Suppressor macrophage treated with lipopolysaccharide for 4 hours (primary cell): ENCODE results near the gene CACNA2D2.

Source experiments
- DNase-seq: peaks from one replicate; pipeline ENCODE4 v3.0.0-alpha.2; 2020

Gene CACNA2D2

GRCh38 chr3:50493623-50494022 is 9.8 kb downstream of the CACNA2D2 start:
- DNase-seq, result no peak

GRCh38 chr3:50493086-50493485 is 10.3 kb downstream of the CACNA2D2 start:
- no peak for DNase-seq

DNA sequence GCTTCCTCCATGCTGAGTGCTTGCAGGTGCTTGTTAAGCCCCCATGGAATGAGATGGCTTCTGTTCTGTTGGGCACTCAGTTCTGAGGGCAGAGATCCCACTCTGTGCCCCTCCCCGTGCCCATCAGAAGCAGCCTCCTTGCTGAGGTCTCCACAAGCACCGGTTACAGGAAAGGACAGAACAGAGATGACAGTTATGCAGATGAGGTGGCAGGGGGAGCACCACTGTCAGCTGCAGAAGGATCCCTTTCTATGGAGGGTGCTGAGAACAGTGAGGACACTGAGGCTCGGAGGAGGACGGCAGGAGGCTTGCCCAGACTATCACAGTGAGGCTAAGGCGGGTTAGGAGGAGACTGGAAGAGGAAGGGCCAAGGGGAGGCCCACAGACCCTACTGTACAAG is 12.4 kb downstream of the CACNA2D2 start:
- DNase-seq, result no peak

DNA sequence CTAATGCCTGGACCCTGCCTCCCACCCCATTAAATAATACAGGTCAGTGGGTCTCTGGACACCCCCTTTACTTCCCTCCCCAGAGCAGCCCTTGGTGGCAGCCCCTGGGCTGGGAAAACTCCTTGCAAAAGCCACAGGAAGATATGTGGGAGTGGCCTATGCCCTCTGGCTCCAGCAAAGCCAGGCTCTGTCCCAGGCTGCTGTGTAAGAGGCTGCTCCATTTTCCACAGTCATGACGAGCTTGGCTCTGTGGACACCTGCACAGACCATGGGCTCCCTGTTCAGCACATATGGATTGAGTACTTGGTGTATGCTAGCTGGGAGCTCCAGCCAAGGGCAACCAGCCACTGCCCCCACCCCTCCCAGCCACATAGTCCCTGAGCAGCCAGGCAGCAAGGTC is 13.0 kb downstream of the CACNA2D2 start:
- no peak for DNase-seq

DNA sequence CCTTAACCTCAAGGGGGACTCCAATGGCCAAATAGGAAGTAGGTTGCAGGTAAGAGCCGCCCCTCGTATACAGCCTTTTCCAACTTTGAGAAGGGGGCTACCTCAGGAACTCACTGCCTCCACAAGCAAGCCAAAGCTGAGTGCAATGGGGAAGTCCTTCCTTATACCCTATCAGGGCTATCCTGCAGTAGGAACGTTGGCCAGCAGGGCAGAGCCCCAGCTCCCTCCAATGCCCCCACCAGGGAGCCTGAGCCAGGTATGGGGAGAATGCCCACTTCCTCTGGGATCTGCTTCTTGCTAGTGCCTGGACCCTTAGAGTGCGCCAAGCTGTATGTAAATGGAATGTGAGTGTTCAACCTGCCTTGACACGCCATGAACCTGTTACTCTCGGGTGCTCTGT is 16.3 kb downstream of the CACNA2D2 start:
- DNase-seq, result no peak

GRCh38 chr3:50486219-50486888 is 17.1 kb downstream of the CACNA2D2 start:
- DNase-seq, result no peak

DNA sequence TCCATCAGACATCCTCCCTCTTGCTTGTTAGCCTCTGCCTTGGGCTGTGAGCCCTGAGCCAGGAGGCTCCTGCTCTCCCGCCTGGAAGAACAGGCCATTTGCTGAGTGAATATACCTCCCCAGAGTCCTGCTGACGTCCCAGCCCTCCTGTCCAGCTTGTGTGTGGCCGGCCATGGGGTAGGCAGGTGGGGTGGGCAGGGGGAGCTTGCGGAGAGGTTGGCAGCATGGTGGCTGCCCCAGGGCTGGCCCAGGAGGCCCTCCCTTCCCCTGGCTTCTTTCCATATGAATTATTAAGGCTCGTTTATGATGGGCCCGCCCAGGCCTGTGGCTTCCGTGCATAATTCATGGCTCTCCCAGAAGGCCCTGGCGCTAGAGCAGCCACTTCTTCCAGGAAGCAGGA is 18.7 kb downstream of the CACNA2D2 start:
- no peak for DNase-seq

- DNase-seq, result no peak
These were observed 20.1 kb downstream of the CACNA2D2 start for GRCh38 chr3:50483374-50483773.

DNA sequence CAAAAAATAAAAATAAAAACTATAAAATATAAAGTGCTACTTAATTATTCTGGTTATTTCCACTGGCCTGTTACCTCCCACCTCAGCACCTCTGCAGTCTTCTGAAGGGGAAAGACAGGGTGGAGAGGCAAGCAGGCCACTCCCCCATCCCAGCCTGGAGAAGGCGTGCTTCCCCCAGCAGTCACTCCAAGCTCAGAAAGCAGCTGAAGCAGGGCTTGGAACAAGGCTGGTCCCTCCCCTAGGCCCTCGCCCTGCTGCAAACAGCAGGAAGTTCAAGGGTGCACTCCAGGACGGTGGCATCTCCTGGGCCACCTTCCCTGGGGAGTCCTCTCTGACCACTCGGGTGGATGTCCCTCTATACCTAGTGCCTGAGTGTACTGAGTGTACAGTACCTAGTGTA is 21.4 kb downstream of the CACNA2D2 start:
- DNase-seq, result no peak

DNA sequence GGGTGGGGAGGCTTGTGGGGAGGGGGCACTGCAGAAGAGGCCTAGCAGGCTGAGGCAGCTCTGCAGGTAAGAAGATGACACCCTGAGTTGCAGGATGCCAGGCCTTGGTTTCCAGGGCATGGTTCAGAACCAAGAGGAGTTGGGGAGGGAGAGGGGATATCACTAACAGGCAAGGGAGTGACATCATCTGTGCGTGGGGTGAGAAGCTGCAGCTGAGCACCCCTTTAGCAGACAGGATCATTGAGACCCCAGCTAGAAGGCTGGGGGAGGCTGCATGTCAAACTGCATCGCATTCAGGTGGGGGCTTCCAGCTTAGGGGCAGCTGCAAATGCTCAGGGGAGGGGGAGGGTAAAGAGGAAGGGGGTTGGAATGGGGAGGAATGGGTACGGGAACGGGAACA is 23.0 kb downstream of the CACNA2D2 start:
- no peak for DNase-seq

- no peak for DNase-seq
These were observed 23.9 kb downstream of the CACNA2D2 start for GRCh38 chr3:50479523-50479922.

DNA sequence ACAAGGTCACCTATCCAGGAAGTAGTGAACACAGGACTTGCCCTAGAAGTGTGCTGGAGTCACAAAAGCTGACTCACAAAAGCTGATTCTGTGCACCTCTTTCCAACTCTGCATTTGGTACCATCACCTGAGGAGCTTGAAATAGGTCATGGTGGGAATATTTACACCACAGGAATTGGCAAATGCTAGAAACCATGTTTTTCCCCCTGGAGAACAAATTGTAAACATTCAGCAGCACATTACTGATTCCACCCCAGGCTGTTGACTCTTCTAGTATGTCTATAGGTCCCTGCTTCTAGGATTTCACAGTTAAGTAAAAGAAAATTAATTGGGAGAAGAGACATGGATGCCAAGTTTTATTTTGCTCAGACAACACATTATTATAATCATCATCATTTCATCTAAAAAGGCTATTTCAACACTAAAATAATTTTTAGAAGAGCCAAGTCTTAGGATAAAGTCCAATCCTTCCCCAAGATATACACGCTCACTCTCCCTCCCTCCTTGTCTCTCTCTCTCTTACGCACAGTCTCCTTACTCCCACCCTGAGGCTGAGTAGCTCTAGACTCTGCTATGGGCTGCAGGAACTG is 24.7 kb downstream of the CACNA2D2 start:
- no peak for DNase-seq

DNA sequence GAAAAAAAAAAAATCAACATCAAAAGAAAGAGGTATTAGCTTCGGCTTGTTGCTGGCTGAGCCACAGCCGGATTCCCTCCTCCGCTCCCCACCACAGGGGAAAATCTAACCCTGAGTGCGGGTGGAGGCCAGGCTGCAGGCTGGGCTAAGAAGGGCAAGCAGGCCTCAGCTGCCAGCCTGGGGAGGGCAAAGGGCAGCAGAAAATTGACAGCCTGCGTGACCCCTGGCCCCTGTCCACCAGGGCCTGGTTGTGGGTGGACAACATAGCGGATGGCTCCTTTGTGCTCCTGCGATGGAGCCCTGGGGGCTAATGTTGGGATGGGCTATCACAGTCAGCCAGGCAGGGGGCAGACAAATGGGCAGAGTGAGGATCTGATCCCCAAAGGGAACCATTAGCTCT is 25.4 kb downstream of the CACNA2D2 start:
- DNase-seq, result no peak

DNA sequence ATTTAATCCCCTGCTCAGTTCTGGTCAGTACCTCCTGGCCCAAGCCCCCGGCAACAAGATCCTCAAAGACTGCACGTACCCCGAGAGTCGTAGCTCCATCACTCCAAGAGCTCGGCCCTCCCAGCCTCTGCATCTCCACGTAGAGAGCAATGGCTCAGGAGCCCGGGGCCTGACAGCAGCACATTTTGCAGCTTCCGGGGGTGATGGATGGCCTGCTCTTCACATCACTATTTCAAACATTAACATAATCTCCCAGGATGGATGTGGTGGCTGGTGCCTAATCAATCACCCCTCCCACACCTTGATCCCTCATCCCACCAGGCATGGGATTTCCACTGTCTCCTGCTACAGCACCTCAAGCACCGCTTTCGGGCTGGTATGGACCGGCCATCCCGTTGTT is 28.1 kb downstream of the CACNA2D2 start:
- DNase-seq, result no peak

DNA sequence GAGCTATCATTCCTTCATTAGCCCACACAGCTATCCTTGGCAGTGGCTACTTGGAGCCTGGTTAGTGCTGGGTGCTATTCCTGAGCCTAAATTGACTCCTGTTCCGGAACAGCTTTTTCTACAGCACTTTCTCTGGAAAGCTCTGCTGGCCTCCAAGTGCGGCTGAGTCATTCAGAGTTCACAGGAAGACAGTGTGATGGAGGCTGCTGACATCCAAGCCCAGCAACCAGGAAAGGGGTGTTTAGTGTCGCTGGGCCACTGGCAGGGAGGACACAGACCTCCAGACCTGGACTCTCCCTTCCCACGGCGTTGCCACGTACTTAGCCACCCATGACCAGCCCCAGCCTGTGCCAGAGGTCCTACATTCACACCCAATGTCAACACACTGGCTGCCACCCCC is 28.7 kb downstream of the CACNA2D2 start:
- DNase-seq, result no peak

GRCh38 chr3:50473768-50474167 is 29.7 kb downstream of the CACNA2D2 start:
- DNase-seq, result no peak

DNA sequence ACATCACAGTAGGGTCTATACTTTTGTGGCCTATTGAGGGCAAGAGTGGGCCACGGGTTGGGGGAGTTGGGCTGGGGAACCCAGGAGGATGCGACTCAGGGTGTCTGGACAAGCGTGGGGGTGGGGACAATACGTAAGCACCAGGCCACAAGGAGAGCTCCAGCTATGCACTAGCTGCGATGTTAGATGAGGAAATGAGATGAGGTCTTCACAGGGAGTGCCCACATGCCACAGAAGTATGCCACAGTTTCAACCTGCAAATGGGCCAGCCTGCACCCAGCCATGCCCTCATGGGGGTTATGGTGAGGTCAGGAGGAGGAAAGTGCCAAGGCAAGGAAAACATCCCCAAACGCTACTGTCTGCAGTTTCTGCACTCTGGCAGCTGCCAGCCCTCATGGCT is 30.5 kb downstream of the CACNA2D2 start:
- no peak for DNase-seq

DNA sequence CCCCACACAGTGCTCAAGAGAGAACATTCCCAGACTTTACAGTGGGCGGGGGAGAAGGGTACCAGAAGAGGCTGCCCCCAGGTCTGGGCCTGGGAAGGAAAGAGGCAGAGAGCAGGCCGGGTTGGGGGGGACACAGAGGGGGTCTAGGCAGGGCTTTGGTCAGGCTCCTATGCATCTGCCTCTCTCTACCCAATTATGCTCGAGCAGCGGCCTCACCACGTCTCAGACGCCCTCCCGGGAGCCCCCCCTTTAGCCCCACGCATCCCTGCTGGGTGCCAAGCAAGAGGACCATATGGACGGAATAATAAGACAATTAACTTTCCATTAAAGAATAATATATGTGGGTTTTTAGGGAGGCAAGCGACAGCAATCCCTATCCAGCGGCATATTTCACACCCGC is 32.8 kb downstream of the CACNA2D2 start:
- no peak for DNase-seq

DNA sequence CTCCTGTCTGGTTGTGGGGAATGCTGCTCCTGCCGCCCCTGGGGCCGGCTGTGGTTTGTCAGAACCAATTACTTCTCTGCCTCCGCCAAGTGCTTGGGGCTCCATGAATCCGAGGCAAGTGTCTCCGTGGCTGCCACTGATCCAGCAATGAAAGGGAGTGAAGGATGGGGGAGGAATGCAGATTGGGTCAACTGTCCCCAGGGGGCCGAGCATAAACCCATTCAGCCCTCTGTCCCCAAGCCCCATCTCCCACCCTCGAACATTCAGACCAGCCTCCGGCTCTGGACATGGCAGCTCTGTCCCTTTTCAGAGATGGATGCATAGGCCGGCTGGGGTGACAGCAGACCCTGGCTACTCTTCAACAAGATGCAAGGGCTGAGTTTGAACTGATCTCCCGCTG is 35.5 kb downstream of the CACNA2D2 start:
- DNase-seq, result no peak

DNA sequence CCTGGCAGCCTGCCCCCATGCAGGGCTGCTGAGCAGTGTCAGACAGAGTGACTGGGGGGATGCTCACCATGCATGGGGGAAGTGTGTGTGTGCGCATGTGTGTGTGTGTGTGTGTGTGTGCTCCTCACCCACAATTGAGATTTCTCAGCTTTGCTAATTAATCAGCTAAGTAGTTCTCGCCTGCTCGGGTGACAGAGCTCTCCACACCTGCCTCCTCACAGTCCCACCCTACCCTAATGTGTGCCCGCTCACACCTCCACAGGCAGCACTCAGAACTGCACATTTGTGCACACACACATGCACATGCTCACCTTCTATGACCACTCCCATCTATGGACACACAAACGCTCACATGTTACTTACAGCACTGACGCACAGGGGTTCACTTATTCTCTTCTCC is 37.3 kb downstream of the CACNA2D2 start:
- no peak for DNase-seq

GRCh38 chr3:50464569-50464968 is 38.9 kb downstream of the CACNA2D2 start:
- no peak for DNase-seq

DNA sequence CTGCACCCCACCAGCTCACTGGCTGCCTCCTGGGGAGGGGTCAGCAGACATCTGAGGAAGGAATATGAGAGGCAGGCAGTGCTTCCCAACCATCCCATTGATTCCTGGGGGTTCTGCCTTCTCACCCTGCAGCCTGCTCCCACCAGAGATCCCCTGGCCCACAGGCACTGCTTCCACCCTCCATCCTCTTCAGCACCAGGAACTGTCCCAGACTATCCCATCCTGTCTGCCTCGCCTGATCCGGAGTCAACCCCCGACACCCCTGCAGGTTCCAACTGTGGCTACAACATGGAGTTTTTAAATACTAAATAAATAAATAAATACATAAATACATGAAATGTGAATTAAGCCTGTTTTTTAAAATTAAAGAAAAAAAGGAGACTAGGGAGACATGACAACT is 43.6 kb downstream of the CACNA2D2 start:
- DNase-seq, result no peak

DNA sequence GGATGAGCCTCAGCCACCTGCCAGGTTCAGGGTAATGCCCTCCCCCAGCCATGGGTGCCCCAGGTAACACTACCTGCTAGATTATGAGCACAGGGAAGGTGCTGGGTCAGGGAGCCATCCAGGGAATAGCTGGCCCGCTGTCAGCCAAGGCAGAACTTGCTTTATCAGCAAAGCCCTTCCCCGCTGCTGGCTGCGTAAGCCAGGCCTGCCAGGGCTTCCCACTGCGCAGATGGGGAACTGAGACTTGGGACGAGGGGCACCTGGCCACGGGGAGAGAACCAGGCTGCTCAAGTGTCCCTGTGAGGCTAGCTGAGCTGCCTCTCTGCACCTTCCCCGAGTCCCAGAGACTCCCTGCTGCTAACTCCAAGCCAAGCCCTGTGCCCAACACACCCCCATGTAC is 45.4 kb downstream of the CACNA2D2 start:
- no peak for DNase-seq

GRCh38 chr3:50455161-50456018 is 48.0 kb downstream of the CACNA2D2 start:
- no peak for DNase-seq
